GM19395 (cell line): ENCODE measurements around the gene LCP1.
"Not testable (repeated sequence)": the region's sequence is repeated elsewhere in the genome, so short reads cannot be mapped to it uniquely, and the experiment has no call there.

Experiments used
- ATAC-seq: cut with Tn5 transposase; IDR thresholded peaks from one replicate; pipeline ENCODE4 v1.9.1; 2021; ENCODE audit warnings: mild to moderate bottlenecking, moderate library complexity; ENCODE audit not compliant: unreplicated experiment

The LCP1 gene

DNA sequence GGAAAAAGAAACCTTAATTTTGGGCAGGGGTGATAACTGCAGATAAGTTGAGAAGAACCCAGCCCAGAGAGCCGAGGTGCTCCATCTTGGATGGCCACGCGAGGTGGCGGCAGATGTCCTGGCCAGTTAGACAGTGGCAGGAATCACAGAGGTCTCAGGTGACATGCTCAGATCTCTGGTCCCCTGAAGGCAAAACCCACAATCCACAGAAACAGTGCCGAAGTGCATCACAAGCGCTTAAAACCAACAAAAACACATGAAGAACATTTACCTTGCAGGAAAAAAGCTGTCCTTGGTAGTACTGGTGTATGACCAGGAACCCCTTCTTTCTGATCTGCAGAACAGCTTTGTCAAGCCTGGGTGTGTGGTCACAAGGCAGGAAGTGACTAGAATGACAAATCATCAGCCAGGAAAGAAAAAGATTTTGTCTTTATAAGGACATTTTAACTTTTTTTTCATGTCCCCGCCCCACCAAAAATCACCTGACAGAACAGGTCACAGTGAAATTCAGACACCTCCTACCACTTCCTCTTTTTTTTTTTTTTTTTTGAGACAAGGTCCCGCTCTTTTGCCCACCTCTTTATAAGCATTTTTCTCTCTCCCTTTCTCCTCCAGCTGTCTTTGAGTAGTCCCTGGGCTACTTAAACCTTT is at the start of gene LCP1:
Gene LCP1, minus strand, starts transcription at position 338 of the 651 bp plus-strand sequence. CDS start 22,515 bp downstream, outside the sequence.
- peak; percentile 69 for ATAC-seq

DNA sequence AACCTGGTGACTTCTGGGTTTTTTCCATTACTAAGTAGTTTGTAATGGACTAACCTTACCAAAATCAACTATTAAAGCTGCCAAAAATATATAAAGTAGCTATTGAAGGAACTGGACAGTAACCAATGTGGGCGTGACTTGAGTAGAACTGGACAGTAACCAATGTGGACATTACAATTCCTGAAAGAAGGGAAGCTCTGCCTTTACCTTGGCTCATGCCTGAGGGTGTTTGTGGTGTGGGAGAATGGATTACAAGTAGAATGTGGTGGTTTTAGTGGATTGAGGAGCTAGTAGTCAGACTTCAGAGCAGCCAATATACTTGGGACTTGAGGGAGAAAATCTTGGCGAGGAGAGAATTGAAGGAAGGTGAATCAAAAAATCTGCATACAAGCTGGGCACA is 47.3 kb upstream of the LCP1 start:
- ATAC-seq = no peak

DNA sequence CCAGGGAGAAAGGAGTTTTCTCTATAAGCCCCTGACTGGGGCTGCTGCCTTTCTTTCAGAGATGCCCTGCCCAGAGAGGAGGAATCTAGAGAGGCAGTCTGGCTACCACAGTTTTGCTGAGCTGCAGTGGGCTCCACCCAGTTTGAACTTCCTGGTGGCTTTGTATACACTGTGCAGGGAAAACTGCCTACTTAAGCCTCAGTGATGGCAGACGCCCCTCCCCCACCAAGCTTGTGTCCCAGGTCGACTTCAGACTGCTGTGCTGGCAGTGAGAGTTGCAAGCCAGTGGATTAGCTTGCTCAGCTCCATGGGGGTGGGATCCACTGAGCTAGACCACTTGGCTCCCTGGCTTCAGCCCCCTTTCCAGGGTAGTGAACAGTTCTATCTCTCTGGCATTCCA is 38.3 kb upstream of the LCP1 start:
- ATAC-seq = not testable (repeated sequence)

- ATAC-seq = not testable (repeated sequence)
Measured at GRCh38 chr13:46214741-46215140, 32.8 kb upstream of the LCP1 start.

GRCh38 chr13:46213242-46213641 is 31.3 kb upstream of the LCP1 start:
- no peak for ATAC-seq

DNA sequence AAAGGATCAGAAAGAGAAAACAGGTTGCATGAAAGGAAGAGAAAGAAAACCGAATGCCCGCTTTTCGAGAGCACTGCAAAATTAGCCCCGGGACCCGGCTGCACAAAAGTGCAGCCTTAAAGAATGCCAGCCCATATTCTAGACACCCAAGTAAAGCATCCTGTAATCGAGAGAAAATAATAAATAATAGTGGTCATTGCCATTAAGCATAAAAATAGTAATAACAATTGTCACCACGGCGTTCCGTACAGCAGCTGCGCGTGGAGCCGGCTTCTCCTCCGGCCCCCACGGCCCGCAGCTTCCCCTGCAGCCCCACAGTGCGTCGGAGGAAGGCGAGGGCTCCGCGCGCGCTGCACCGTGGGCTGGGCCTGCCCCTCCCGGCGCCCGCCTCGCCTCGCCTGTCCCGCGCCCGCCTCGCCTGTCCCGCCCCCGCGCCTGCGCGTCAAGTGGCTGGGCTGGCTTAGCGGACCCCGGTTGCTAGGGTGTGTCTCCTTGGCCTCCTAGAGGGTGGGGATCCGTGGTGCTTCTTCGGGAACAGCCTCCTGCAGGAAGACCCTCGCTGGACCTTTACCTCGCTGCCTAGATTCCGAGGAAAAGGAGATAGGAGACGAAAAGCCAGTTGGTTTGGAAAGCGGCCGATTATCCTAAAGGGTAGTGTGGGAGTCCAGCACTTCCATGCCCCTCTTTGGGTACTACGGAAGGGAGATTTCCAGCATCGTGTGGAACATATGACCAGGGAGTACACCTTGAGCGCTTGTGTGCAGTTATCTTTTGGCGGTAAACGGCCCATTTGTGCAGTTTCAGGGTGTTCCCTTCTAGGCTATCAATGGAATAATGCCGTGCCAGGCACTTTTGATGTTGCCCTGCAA is 29.7 kb upstream of the LCP1 start, which contains the start of gene LRRC63:
Gene LRRC63, plus strand, starts transcription at position 446 of the 869 bp plus-strand sequence. CDS start 1,107 bp downstream, outside the sequence.
- ATAC-seq = peak; percentile 91

GRCh38 chr13:46211116-46211482 is 29.1 kb upstream of the LCP1 start:
- peak; percentile 44 for ATAC-seq

DNA sequence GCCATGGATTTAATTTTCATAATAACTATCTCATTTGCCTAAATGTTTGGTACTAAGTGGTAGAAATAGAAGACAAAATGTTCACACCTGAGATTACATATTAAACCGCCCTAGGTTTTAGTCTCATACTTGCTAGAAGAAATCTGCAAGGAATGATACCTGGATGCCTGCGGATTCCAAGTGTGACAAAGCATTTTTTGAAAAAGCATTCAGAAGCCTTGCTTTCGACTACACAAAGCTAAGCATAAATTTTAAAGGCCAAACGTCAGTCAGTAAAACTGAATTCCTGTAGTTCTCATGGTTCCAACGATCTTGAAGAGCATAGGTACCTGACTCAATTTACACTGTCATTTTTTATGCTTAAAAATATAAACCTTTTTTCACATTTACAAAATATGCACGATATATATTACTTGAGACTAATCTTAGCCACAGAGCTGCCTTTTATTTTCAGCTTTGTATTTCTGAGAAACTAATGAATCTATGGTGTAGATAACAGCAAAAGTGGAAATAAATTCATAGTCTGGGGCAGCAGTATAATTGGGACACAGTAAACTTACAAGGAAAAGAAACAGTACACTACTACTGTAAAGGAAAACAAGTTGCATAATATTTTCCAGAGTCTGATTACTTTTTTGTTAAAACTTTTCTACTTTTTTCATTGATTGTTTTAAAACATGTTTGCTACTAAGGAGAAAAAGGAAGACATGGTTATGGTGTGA is 28.5 kb upstream of the LCP1 start:
- no peak for ATAC-seq

DNA sequence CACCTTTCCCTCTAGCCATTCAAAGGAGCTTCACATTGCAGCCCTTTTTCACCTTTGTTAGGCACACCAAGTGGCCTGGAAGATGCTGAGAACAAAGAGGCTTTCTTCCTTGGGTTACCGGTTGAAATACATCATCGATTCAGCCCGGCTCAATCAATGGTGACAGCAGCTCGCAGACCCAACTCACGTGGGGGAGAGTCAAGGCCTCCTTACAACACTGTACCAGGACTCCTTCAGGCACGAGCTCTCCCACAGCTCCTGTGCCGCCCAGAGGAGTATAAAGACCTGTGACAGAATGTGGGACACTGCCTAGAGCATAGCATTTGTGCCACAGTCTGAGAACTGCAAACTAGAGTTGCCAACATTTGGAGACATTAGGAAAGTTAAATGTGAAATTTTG is 25.9 kb upstream of the LCP1 start:
- ATAC-seq = no peak

GRCh38 chr13:46206143-46206542 is 24.2 kb upstream of the LCP1 start:
- no peak for ATAC-seq

DNA sequence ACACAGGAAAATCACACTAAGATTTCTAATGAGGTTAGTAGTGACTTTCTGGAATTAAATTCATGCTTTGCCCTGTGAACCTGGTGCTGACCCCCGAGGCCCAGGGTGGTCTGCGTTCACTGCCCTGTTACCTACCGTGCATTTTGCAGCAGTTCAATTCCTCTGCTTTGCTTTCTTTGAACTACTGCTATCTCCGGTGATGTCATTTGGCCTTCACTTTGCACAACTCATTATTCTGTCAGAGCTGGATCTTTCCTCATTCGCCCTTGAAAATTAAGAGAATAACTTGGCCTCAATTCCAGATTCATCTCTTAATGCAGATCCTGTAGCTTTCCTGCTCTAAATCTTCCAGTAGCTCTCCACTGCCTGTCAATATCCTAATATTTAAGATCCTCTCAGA is 21.0 kb upstream of the LCP1 start:
- ATAC-seq = no peak

DNA sequence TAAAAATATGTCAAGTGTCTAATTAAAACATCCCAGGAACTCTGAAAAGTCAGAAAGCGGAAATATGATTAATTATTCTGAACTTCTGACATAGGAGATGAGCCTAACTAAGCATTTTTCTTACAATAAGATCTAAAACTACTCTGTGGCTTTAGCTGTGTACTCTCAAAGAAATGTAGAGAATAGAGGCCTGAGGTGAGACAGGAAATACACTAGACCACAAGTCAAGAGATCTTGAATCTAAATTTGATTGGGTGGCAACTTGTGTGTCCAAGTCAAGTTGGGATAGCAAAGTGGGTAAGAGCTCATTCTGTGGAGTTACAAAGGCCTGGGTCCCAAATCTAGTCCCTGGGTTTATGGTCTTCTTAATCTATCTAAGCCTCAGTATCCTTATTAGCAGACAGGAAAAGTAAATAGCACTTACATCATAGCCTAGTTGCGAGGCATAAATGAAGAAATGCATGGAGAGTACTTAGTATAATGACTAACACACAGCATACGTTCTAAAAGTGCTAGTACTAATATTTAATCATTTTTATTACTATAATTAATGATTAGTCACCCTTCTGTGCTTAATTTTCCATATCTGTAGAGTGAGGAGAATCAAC is 20.3 kb upstream of the LCP1 start:
- ATAC-seq = peak; percentile 65

- ATAC-seq = no peak
Measured at GRCh38 chr13:46198696-46199193, 16.8 kb upstream of the LCP1 start.

DNA sequence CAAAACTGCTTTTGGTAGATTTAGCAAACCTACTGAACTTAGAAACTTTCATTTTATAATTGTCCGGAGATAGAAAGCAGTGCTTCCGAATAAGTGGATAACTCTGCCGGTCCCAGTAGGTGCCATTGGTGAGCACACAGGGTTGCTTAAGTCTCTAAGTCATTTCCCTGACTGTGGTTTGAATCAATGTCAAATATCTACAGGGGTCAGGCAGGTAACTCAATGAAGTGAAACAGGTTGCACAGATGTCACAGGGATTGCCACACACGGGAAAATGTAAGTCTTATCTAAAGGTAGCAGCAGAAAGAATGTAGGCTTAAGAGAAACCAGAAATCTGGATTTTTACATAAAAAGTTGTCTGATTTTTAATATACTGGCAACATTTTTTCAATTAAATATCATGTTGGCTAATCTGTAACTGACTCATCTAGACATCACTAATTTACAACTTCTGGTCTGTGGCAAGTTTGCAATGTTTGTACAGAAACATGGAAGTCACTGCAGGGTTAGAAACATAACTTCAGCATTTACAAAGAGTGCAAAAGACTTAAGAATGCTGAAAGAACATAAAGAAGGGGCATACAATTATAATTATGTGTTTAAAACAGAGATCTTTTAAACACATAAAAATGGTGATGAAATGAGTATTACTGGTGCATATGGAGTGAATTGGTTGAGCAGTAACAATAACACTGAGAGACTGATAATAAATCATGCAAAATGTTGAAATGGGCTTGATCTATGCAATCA is 15.5 kb upstream of the LCP1 start:
- no peak for ATAC-seq

- ATAC-seq = no peak
Measured at GRCh38 chr13:46195016-46195415, 13.0 kb upstream of the LCP1 start.

GRCh38 chr13:46192412-46192811 is 10.4 kb upstream of the LCP1 start:
- no peak for ATAC-seq

DNA sequence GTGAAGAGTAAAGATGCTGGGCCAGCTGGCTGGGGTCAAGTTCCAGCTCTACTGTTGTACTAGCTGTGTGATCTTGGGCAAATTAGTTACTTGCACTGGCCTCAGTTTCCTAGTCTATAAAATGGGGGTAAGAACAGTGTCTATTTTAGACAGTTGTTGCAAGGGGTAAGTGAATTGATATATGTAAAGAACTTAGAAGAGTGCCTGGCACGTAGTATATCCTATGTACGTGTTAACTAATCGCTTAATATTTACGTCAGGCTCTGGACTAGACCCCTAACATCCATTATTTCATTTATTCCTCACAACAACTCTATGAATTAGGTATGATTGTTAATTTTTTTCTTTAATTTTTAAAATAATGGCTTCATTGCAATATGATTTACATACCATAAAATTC is 3.7 kb upstream of the LCP1 start:
- no peak for ATAC-seq

GRCh38 chr13:46184277-46184699 is 2.3 kb upstream of the LCP1 start:
- ATAC-seq = peak; percentile 45

GRCh38 chr13:46183018-46183946 is 1.3 kb upstream of the LCP1 start:
- ATAC-seq = no peak
